ENCODE results near the gene DDX41. TPM values are rescaled to one million over a fixed set of nuclear protein-coding genes. Genes with fewer than 3 reads are reported as not detected.
"Not testable (repeated sequence)": the region's sequence is repeated elsewhere in the genome, so short reads cannot be mapped to it uniquely, and the experiment has no call there.

The DDX41 gene
- total and polyA plus RNA-seq, 2 experiments from 2014 or later: 67.9 to 117 TPM

DNA sequence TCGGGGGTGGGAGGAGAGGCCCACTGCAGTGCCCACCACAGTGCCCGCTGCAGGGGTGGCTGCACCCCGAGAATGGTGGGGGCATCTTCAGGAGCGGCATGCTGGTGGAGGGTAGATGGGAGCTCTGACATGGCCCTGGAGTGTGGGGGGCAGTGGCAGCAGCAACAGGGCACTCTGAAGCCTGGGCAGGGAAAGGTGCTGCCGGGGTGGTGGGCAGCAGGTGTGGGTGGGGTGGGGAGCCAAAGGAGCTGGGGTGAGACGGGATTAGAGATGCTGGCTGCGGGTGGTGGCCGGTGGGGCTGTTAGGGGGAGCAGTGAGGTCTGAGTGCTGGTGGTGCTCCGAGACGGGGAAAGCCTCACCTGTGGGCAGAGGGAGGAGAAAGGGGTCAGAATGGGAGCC is 19.6 kb upstream of the DDX41 start:
- H3K9me3 ChIP-seq (ENCODE audit: low read depth): no peaks in the 10 kb centered on the region
- no peaks in the 10 kb centered on the region for H3K27me3 ChIP-seq (replicated peaks; ENCODE audit: insufficient read depth)
- peaks cover 78% of the 10 kb centered on the region for H3K79me2 ChIP-seq (ENCODE audit: insufficient read depth)
- no peak overlapping the region for H3K4me3 ChIP-seq
- H3K27ac ChIP-seq: peak overlapping the region; percentile 90; the same call in 1 of the 2 replicates
- no peak overlapping the region for H2AFZ ChIP-seq
- no peak for DNase-seq
- in situ Hi-C loops (cut with MboI): no loop called here
- H4K20me1 ChIP-seq (ENCODE audit: insufficient read depth): no peaks in the 10 kb centered on the region
- 82 to 85% methylated on average over 4 to 10 of the region's 10 CpGs for WGBS, 2 experiments (ENCODE audit: low coverage in 1 of 2, low lambda C conversion rate in 2 of 2, missing lambda C conversion rate in 2 of 2)
- no peak overlapping the region for H3K4me2 ChIP-seq (ENCODE audit: unreplicated experiment)
- no peaks in the 10 kb centered on the region for H3K9me2 ChIP-seq (ENCODE audit: insufficient read depth)
- peaks cover 52% of the 10 kb centered on the region for H3F3A ChIP-seq (ENCODE audit: insufficient read depth)
- peaks cover 25% of the 10 kb centered on the region for H3K36me3 ChIP-seq (ENCODE audit: low read depth)
- H3K9ac ChIP-seq: no peak overlapping the region
- H3K4me1 ChIP-seq (ENCODE audit: insufficient read depth): peaks cover 38% of the 10 kb centered on the region
- no peak for TF ChIP-seq EZH2 (IDR thresholded peaks at IDR 0.05; ENCODE audit: insufficient read depth, poor library complexity, severe bottlenecking)
- no peak for TF ChIP-seq EZH2phosphoT487 (IDR thresholded peaks at IDR 0.05; ENCODE audit: insufficient read depth, low read depth)

DNA sequence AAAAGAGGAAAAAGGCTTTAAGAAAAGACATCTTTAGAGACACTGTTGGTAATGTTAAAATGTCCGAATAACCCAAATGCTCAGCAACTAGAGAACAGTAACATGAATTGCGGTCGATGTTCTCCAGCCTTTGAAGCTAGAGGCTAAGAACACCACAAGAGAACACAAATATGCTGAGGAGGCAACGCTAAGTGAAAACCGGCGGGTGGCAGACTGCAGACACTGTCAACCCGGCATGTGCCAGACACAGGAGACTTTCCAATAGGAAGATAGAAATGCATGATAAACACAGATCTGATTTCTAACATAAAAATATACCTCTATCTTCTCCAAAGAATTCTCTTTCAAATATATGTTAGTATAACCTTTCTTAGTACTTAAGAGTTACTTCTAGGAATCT is 18.4 kb upstream of the DDX41 start:
- TF ChIP-seq EZH2phosphoT487 (IDR thresholded peaks at IDR 0.05; ENCODE audit: insufficient read depth, low read depth) (no peak), EZH2 (IDR thresholded peaks at IDR 0.05; ENCODE audit: insufficient read depth, poor library complexity, severe bottlenecking) (no peak)
- H3K27ac ChIP-seq: no peak overlapping the region
- H3K9ac ChIP-seq: no peak overlapping the region
- no peak overlapping the region for H3K4me2 ChIP-seq (ENCODE audit: unreplicated experiment)
- H3K9me2 ChIP-seq (ENCODE audit: insufficient read depth): no peaks in the 10 kb centered on the region
- H3K27me3 ChIP-seq (replicated peaks; ENCODE audit: insufficient read depth): no peaks in the 10 kb centered on the region
- no peak overlapping the region for H2AFZ ChIP-seq
- H3K4me3 ChIP-seq: no peak overlapping the region
- peaks cover 45% of the 10 kb centered on the region for H3F3A ChIP-seq (ENCODE audit: insufficient read depth)
- peaks cover 25% of the 10 kb centered on the region for H3K36me3 ChIP-seq (ENCODE audit: low read depth)
- WGBS, 2 experiments (ENCODE audit: low coverage in 1 of 2, low lambda C conversion rate in 2 of 2, missing lambda C conversion rate in 2 of 2): 93 to 94% methylated on average over 7 of the region's 7 CpGs
- in situ Hi-C loops (cut with MboI): no loop called here
- no peak for DNase-seq
- no peaks in the 10 kb centered on the region for H4K20me1 ChIP-seq (ENCODE audit: insufficient read depth)
- H3K9me3 ChIP-seq (ENCODE audit: low read depth): no peaks in the 10 kb centered on the region
- peaks cover 78% of the 10 kb centered on the region for H3K79me2 ChIP-seq (ENCODE audit: insufficient read depth)
- H3K4me1 ChIP-seq (ENCODE audit: insufficient read depth): peaks cover 34% of the 10 kb centered on the region

DNA sequence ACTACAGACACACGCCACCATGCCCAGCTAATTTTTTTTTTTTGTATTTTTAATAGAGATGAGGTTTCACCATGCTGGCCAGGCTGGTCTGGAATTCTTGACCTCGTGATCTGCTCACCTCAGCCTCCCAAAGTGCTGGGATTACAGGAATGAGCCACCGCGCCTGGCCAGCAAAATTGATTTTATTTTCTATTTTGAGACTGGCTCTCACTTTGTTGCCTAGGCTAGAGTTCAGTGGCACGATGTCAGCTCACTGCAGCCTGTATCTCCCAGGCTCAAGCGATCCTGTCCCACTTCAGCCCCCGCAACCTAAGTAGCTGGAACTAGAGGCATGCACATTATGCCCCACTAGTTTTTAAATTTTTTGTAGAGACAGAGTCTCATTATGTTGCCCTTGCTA is 17.7 kb upstream of the DDX41 start:
- peaks cover 76% of the 10 kb centered on the region for H3K79me2 ChIP-seq (ENCODE audit: insufficient read depth)
- H3K9me2 ChIP-seq (ENCODE audit: insufficient read depth): not testable (repeated sequence)

DNA sequence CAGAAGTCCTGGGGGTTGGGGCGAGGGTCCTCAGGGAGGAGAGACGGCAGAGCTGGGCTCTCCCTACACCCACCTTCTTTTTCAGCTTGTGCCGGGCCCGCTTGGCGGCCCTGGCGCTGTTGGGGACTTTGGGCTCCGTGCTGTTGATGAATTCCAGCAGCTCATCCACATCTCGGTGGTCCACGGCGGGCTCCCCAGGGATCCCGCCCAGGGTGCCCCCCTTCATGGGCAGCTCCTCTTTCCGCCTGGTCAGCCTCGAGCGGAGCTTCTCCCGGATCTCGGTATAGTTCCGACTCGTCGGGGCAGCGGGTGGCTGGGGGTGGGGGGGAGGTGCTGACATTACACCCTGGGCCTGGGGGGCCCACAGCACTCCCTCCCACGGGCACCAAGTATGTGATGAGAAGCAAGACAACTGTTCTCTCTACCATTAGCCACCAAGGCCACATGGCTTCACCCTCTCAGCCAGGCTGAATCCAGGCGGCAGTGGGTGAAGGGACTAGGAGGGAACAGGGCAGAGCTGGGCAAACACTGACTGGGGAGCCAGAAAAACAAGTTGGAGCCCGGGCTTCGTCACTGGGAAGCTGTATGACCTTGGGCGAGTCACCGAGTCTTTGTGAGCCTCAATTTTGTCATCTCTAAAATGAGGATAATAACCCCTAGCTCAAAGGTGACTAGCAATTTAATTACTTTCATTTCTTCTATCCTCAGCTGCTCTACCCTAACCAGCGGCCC is 14.6 kb upstream of the DDX41 start:
- no peaks in the 10 kb centered on the region for H3K27me3 ChIP-seq (replicated peaks; ENCODE audit: insufficient read depth)
- H4K20me1 ChIP-seq (ENCODE audit: insufficient read depth): no peaks in the 10 kb centered on the region
- no peak overlapping the region for H3K4me2 ChIP-seq (ENCODE audit: unreplicated experiment)
- H2AFZ ChIP-seq: no peak overlapping the region
- peaks cover 79% of the 10 kb centered on the region for H3K79me2 ChIP-seq (ENCODE audit: insufficient read depth)
- H3K9me2 ChIP-seq (ENCODE audit: insufficient read depth): no peaks in the 10 kb centered on the region
- H3F3A ChIP-seq (ENCODE audit: insufficient read depth): peaks cover 14% of the 10 kb centered on the region
- no peak overlapping the region for H3K9ac ChIP-seq
- in situ Hi-C loops (cut with MboI): no loop called here
- no peaks in the 10 kb centered on the region for H3K9me3 ChIP-seq (ENCODE audit: low read depth)
- H3K27ac ChIP-seq: no peak overlapping the region
- H3K4me1 ChIP-seq (ENCODE audit: insufficient read depth): no peaks in the 10 kb centered on the region
- 90 to 92% methylated on average over 26 to 27 of the region's 27 CpGs for WGBS, 2 experiments (ENCODE audit: low coverage in 1 of 2, low lambda C conversion rate in 2 of 2, missing lambda C conversion rate in 2 of 2)
- H3K36me3 ChIP-seq (ENCODE audit: low read depth): peaks cover 25% of the 10 kb centered on the region
- H3K4me3 ChIP-seq: no peak overlapping the region
- no peak for DNase-seq
- TF ChIP-seq EZH2phosphoT487 (IDR thresholded peaks at IDR 0.05; ENCODE audit: insufficient read depth, low read depth): no peak
- TF ChIP-seq EZH2 (IDR thresholded peaks at IDR 0.05; ENCODE audit: insufficient read depth, poor library complexity, severe bottlenecking): no peak

More for the DNA sequence above, 17.7 kb upstream of the DDX41 start:
- WGBS, 2 experiments (ENCODE audit: low coverage in 1 of 2, low lambda C conversion rate in 2 of 2, missing lambda C conversion rate in 2 of 2): 98 to 99% methylated on average over 7 of the region's 7 CpGs
- DNase-seq; H3K27me3 ChIP-seq (replicated peaks; ENCODE audit: insufficient read depth); H3K9me3 ChIP-seq (ENCODE audit: low read depth); H3K9ac ChIP-seq; H3K27ac ChIP-seq; H2AFZ ChIP-seq; H3K4me3 ChIP-seq; H4K20me1 ChIP-seq (ENCODE audit: insufficient read depth); H3K4me2 ChIP-seq (ENCODE audit: unreplicated experiment); in situ Hi-C loops (cut with MboI): not testable (repeated sequence)
- Histone ChIP-seq H3F3A (ENCODE audit: insufficient read depth) (peaks cover 40% of the 10 kb centered on the region), H3K36me3 (ENCODE audit: low read depth) (peaks cover 25% of the 10 kb centered on the region), H3K4me1 (ENCODE audit: insufficient read depth) (peaks cover 29% of the 10 kb centered on the region)

Data from GM23248 (cell line).